Gastrocnemius medialis (tissue), 4 donors: ENCODE data around the gene COL27A1. TPM values are rescaled to one million over a fixed set of nuclear protein-coding genes. Genes with fewer than 3 reads are reported as not detected.

Source experiments
- ATAC-seq, 2 donors: fragments of 150-250 bp; one replicate each; pipeline ENCODE4 v1.9.1; 2016
- DNase-seq, 2 donors: peaks; one replicate each; pipeline ENCODE4 v3.0.0-alpha.2; 2019
- H3K27ac ChIP-seq, 4 donors: fragments of 200-600 bp; sonication (generic); 1 replicate in 1 of 4; 2 replicates in 3 of 4; pipeline ENCODE4 v1.5.1; 2016 to 2018; ENCODE audit warnings: mild to moderate bottlenecking in 2 of 4, moderate library complexity in 1 of 4
- H3K27me3 ChIP-seq, 3 donors: fragments of 200-600 bp; sonication (generic) in 2 of 3; 1 replicate in 1 of 3; 2 replicates in 2 of 3; pipeline versions ENCODE4 v1.5.1 to v1.6.0; 2016 to 2019; ENCODE audit warnings: mild to moderate bottlenecking in 1 of 3, moderate library complexity in 1 of 3
- H3K36me3 ChIP-seq, 2 donors: fragments of 200-600 bp; sonication (generic) in 1 of 2; one replicate each; pipeline ENCODE4 v1.5.1; 2017 to 2018
- H3K4me1 ChIP-seq, 2 donors: fragments of 200-600 bp; sonication (generic) in 1 of 2; one replicate each; pipeline ENCODE4 v1.5.1; 2016 to 2017; ENCODE audit warnings: mild to moderate bottlenecking in 2 of 2
- H3K4me3 ChIP-seq, 4 donors: fragments of 200-600 bp; sonication (generic) in 3 of 4; 1 replicate in 1 of 4; 2 replicates in 3 of 4; pipeline ENCODE4 v1.5.1; 2016 to 2019; ENCODE audit warnings: mild to moderate bottlenecking in 2 of 4
- H3K9me3 ChIP-seq, 3 donors: fragments of 200-600 bp; sonication (generic) in 2 of 3; 1 replicate in 1 of 3; 2 replicates in 2 of 3; pipeline ENCODE4 v1.5.1; 2016 to 2019
- CTCF ChIP-seq, 5 experiments: fragments of 450-650 bp in 3 of 5; fragments of 200-600 bp in 2 of 5; sonication (generic) in 2 of 5; IDR thresholded peaks in 4 of 5; conservative IDR thresholded peaks in 1 of 5; 1 replicate in 4 of 5; 2 replicates in 1 of 5; pipeline ENCODE4 v1.5.1; 2016 to 2019; ENCODE audit warnings: antibody characterized with exemption in 5 of 5, mild to moderate bottlenecking in 3 of 5, moderate library complexity in 3 of 5
- POLR2A ChIP-seq, 2 donors: fragments of 450-650 bp; IDR thresholded peaks; one replicate each; pipeline ENCODE4 v1.6.1; 2017; ENCODE audit warnings: antibody characterized with exemption in 2 of 2, mild to moderate bottlenecking in 2 of 2, moderate library complexity in 2 of 2
- in situ Hi-C, 4 donors: fragments of 200-750 bp; cut with MboI; loops; one replicate each; pipeline versions ENCODE4 v1.15.0 to v1.8.0; 2017; ENCODE audit warnings: low sequenced_read_pairs in 4 of 4
- intact Hi-C: fragments of 100-400 bp; cut with DNase I; formaldehyde crosslinking; loops from one replicate; pipeline ENCODE4 v1.15.1; 2023; ENCODE audit warnings: low total_unique reads
- total RNA-seq, 4 donors: library from RNA; depleted of rRNA; stranded (reverse); fragments of >200 nt; gene quantifications; one replicate each; pipeline versions ENCODE4 v1.1.0 to v1.2.3, GENCODE V29; 2016

Gene COL27A1
- total RNA-seq, 4 donors from 2014 or later: 0.42 to 1.4 (median 0.95) TPM

GRCh38 chr9:114183006-114183405, 27.7 kb downstream of the COL27A1 start:
- TF ChIP-seq CTCF (IDR thresholded peaks at IDR 0.05 in 4 of 5, conservative IDR thresholded peaks at IDR 0.05 in 1 of 5): no peak
- H3K27ac ChIP-seq: no peak overlapping the region
- H3K9me3 ChIP-seq: no peaks in the 10 kb centered on the region
- no peaks in the 10 kb centered on the region for H3K36me3 ChIP-seq
- peaks cover 32 to 38% of the 10 kb centered on the region in 2 donors for H3K4me1 ChIP-seq
- H3K27me3 ChIP-seq: no peaks in the 10 kb centered on the region
- in situ Hi-C loops: no loop called here
- DNase-seq (no peak), ATAC-seq (no peak)
- intact Hi-C loops: no loop called here
- H3K4me3 ChIP-seq: no peak overlapping the region

- in situ Hi-C loops: no loop called here
- H3K9me3 ChIP-seq: no peaks in the 10 kb centered on the region
- no peaks in the 10 kb centered on the region for H3K36me3 ChIP-seq
- no peak overlapping the region for H3K4me3 ChIP-seq
- DNase-seq (no peak), ATAC-seq (no peak)
- H3K27ac ChIP-seq: no peak overlapping the region
- H3K4me1 ChIP-seq: peaks cover 21 to 28% of the 10 kb centered on the region in 2 donors
- intact Hi-C loops: no loop called here
- TF ChIP-seq CTCF (IDR thresholded peaks at IDR 0.05 in 4 of 5, conservative IDR thresholded peaks at IDR 0.05 in 1 of 5) (no peak), POLR2A (IDR thresholded peaks at IDR 0.05) (no peak)
- no peaks in the 10 kb centered on the region for H3K27me3 ChIP-seq
Observed at GRCh38 chr9:114184071-114184470, 28.7 kb downstream of the COL27A1 start.

GRCh38 chr9:114184866-114185265, 29.5 kb downstream of the COL27A1 start:
- in situ Hi-C loops: no loop called here

GRCh38 chr9:114185570-114186490, 30.5 kb downstream of the COL27A1 start:
- intact Hi-C loops: no loop called here
- no peak for DNase-seq
- TF ChIP-seq CTCF (IDR thresholded peaks at IDR 0.05 in 4 of 5, conservative IDR thresholded peaks at IDR 0.05 in 1 of 5): no peak
- TF ChIP-seq POLR2A (IDR thresholded peaks at IDR 0.05): no peak

More at GRCh38 chr9:114184866-114185265, 29.5 kb downstream of the COL27A1 start:
- Histone ChIP-seq H3K9me3 (no peaks in the 10 kb centered on the region), H3K4me1 (peaks cover 16 to 23% of the 10 kb centered on the region in 2 donors), H3K27me3 (no peaks in the 10 kb centered on the region), H3K4me3 (no peak overlapping the region), H3K27ac (no peak overlapping the region), H3K36me3 (no peaks in the 10 kb centered on the region)
- TF ChIP-seq POLR2A (IDR thresholded peaks at IDR 0.05) (no peak), CTCF (IDR thresholded peaks at IDR 0.05 in 4 of 5, conservative IDR thresholded peaks at IDR 0.05 in 1 of 5) (no peak)
- intact Hi-C loops: no loop called here
- ATAC-seq (no peak), DNase-seq (no peak)

More at GRCh38 chr9:114185570-114186490, 30.5 kb downstream of the COL27A1 start:
- Histone ChIP-seq H3K4me3 (no peak overlapping the region), H3K27ac (no peak overlapping the region), H3K27me3 (no peaks in the 10 kb centered on the region), H3K9me3 (no peaks in the 10 kb centered on the region), H3K36me3 (no peaks in the 10 kb centered on the region), H3K4me1 (peaks cover 9 to 14% of the 10 kb centered on the region in 2 donors)
- in situ Hi-C loops: no loop called here
- ATAC-seq: no peak
